Hepatocyte (in vitro differentiated cells): ENCODE results near the gene APLP1. TPM values are rescaled to one million over a fixed set of nuclear protein-coding genes. Genes with fewer than 3 reads are reported as not detected.

Experiments
- DNase-seq: peaks from one replicate; pipeline ENCODE4 v3.0.0-alpha.2; 2016; ENCODE audit warnings: low spot score
- H2AFZ ChIP-seq: fragments of 200-600 bp; sonication (generic); 2 replicates; pipeline ENCODE4 v1.6.0; 2016; ENCODE audit warnings: antibody characterized with exemption, mild to moderate bottlenecking
- H3K27ac ChIP-seq: fragments of 200-600 bp; sonication (generic); 2 replicates; pipeline ENCODE4 v1.5.1; 2016; ENCODE audit warnings: mild to moderate bottlenecking
- H3K27me3 ChIP-seq: fragments of 200-600 bp; sonication (generic); 2 replicates; pipeline ENCODE4 v1.6.1; 2016
- H3K36me3 ChIP-seq: fragments of 200-600 bp; sonication (generic); replicated peaks from 2 replicates; pipeline ENCODE4 v1.5.1; 2016; ENCODE audit warnings: low read depth; ENCODE audit not compliant: insufficient read depth
- H3K4me1 ChIP-seq: fragments of 200-600 bp; sonication (generic); 2 replicates; pipeline ENCODE4 v1.5.1; 2016; ENCODE audit warnings: mild to moderate bottlenecking, moderate library complexity; ENCODE audit not compliant: insufficient read depth
- H3K4me2 ChIP-seq: fragments of 200-600 bp; sonication (generic); 2 replicates; pipeline ENCODE4 v1.6.0; 2016
- H3K4me3 ChIP-seq: fragments of 200-600 bp; sonication (generic); 2 replicates; pipeline ENCODE4 v1.5.1; 2016; ENCODE audit warnings: mild to moderate bottlenecking
- H3K79me2 ChIP-seq: fragments of 200-600 bp; sonication (generic); 2 replicates; pipeline ENCODE4 v1.6.0; 2017; ENCODE audit warnings: mild to moderate bottlenecking
- H3K9me2 ChIP-seq: fragments of 200-600 bp; sonication (generic); replicated peaks from 2 replicates; pipeline ENCODE4 v1.6.0; 2017; ENCODE audit warnings: mild to moderate bottlenecking; ENCODE audit not compliant: insufficient read depth
- H3K9me3 ChIP-seq: fragments of 200-600 bp; sonication (generic); 2 replicates; pipeline ENCODE4 v1.5.1; 2016; ENCODE audit warnings: low read depth, mild to moderate bottlenecking
- H4K20me1 ChIP-seq: fragments of 200-600 bp; sonication (generic); 2 replicates; pipeline ENCODE4 v1.6.0; 2016; ENCODE audit warnings: mild to moderate bottlenecking; ENCODE audit not compliant: insufficient read depth, poor library complexity, severe bottlenecking
- EZH2 ChIP-seq: fragments of 200-600 bp; sonication (generic); IDR thresholded peaks from 2 replicates; pipeline ENCODE4 v1.6.1; 2016; ENCODE audit warnings: antibody characterized with exemption, mild to moderate bottlenecking, borderline replicate concordance
- EZH2phosphoT487 ChIP-seq: fragments of 200-600 bp; sonication (generic); IDR thresholded peaks from one replicate; pipeline ENCODE4 v1.6.1; 2018; ENCODE audit warnings: antibody characterized with exemption, mild to moderate bottlenecking, low read depth, moderate library complexity; ENCODE audit not compliant: unreplicated experiment, severe bottlenecking
- WGBS: methylation state at CpG from one replicate; pipeline ENCODE4 v1.1.6; 2016; ENCODE audit warnings: low lambda C conversion rate; ENCODE audit errors: missing lambda C conversion rate; 5-methylcytosine and 5-hydroxymethylcytosine counted together
- polyA plus RNA-seq: library from polyadenylated mRNA; unstranded; fragments of >200 nt; fragmentation: Nextera tagmentation; extraction: Ambion mirVana; gene quantifications from 2 replicates; pipeline ENCODE4 v1.2.1, GENCODE V29; 2016
- total RNA-seq: library from RNA; depleted of rRNA; stranded (reverse); fragments of >200 nt; gene quantifications from 2 replicates; pipeline ENCODE4 v1.2.3, GENCODE V29; 2014
- TF ChIP-seq, protein P1 (sequence below): fragments of 200-600 bp; sonication (generic); IDR thresholded peaks from 2 replicates; pipeline ENCODE4 v1.5.1; 2016; ENCODE audit warnings: antibody characterized with exemption, mild to moderate bottlenecking; ENCODE audit not compliant: poor library complexity

APLP1 gene
- total and polyA plus RNA-seq, 2 experiments from 2014 or later, result 29.0 to 115 TPM

GRCh38 chr19:35903550-35904179 is 35.3 kb downstream of the APLP1 start:
- H3K27ac ChIP-seq, result peak overlapping the region; percentile 45
- H3K36me3 ChIP-seq, result no peaks in the 10 kb centered on the region
- no peaks in the 10 kb centered on the region for H3K27me3 ChIP-seq
- WGBS, result 2% methylated on average over 23 of the region's 24 CpGs
- H3K79me2 ChIP-seq, result peaks cover 2% of the 10 kb centered on the region
- TF ChIP-seq EZH2phosphoT487 (no peak), EZH2 (no peak)
- TF ChIP-seq, protein P1, sequence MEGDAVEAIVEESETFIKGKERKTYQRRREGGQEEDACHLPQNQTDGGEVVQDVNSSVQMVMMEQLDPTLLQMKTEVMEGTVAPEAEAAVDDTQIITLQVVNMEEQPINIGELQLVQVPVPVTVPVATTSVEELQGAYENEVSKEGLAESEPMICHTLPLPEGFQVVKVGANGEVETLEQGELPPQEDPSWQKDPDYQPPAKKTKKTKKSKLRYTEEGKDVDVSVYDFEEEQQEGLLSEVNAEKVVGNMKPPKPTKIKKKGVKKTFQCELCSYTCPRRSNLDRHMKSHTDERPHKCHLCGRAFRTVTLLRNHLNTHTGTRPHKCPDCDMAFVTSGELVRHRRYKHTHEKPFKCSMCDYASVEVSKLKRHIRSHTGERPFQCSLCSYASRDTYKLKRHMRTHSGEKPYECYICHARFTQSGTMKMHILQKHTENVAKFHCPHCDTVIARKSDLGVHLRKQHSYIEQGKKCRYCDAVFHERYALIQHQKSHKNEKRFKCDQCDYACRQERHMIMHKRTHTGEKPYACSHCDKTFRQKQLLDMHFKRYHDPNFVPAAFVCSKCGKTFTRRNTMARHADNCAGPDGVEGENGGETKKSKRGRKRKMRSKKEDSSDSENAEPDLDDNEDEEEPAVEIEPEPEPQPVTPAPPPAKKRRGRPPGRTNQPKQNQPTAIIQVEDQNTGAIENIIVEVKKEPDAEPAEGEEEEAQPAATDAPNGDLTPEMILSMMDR, result no peak
- H2AFZ ChIP-seq, result peak overlapping the region; percentile 68
- peak overlapping the region; percentile 84 for H3K4me2 ChIP-seq
- peak; percentile 78 for DNase-seq
- no peaks in the 10 kb centered on the region for H3K9me3 ChIP-seq
- H3K4me3 ChIP-seq, result no peak overlapping the region
- no peaks in the 10 kb centered on the region for H4K20me1 ChIP-seq
- no peaks in the 10 kb centered on the region for H3K9me2 ChIP-seq
- no peaks in the 10 kb centered on the region for H3K4me1 ChIP-seq

- H3K36me3 ChIP-seq, result no peaks in the 10 kb centered on the region
- no peak for TF ChIP-seq EZH2
- TF ChIP-seq, protein P1, result no peak
- no peak for TF ChIP-seq EZH2phosphoT487
- H3K27me3 ChIP-seq, result no peaks in the 10 kb centered on the region
- no peak overlapping the region for H3K4me2 ChIP-seq
- no peak overlapping the region for H3K27ac ChIP-seq
- no peak overlapping the region for H3K4me3 ChIP-seq
- no peaks in the 10 kb centered on the region for H3K9me2 ChIP-seq
- H3K9me3 ChIP-seq, result no peaks in the 10 kb centered on the region
- 87% methylated on average over 10 of the region's 10 CpGs for WGBS
- no peak for DNase-seq
- no peaks in the 10 kb centered on the region for H3K4me1 ChIP-seq
- H3K79me2 ChIP-seq, result no peaks in the 10 kb centered on the region
- no peak overlapping the region for H2AFZ ChIP-seq
- no peaks in the 10 kb centered on the region for H4K20me1 ChIP-seq
These were observed 36.1 kb downstream of the APLP1 start for GRCh38 chr19:35904311-35905068.

GRCh38 chr19:35905178-35905727 is 36.9 kb downstream of the APLP1 start:
- Histone ChIP-seq H3K9me3 (no peaks in the 10 kb centered on the region), H3K27me3 (no peaks in the 10 kb centered on the region), H3K4me3 (no peak overlapping the region), H2AFZ (no peak overlapping the region), H4K20me1 (no peaks in the 10 kb centered on the region), H3K27ac (no peak overlapping the region), H3K9me2 (no peaks in the 10 kb centered on the region), H3K4me2 (no peak overlapping the region), H3K36me3 (no peaks in the 10 kb centered on the region), H3K4me1 (no peaks in the 10 kb centered on the region), H3K79me2 (no peaks in the 10 kb centered on the region)
- 48% methylated on average over 6 of the region's 6 CpGs for WGBS
- DNase-seq, result no peak
- TF ChIP-seq, protein P1, result no peak
- no peak for TF ChIP-seq EZH2phosphoT487
- no peak for TF ChIP-seq EZH2
